H9 (cell line): ENCODE measurements around the gene MOSMO. TPM values are rescaled to one million over a fixed set of nuclear protein-coding genes. Genes with fewer than 3 reads are reported as not detected.

Experiments
- DNase-seq: peaks from one replicate; pipeline ENCODE4 v3.0.0-alpha.2; 2017
- H2AFZ ChIP-seq: one replicate; pipeline ENCODE4 v1.6.1; 2013; ENCODE audit warnings: mild to moderate bottlenecking, low read length, control low read depth, moderate library complexity
- H2AK5ac ChIP-seq: 2 replicates; pipeline ENCODE4 v1.6.1; 2013; ENCODE audit warnings: low read length, control low read depth, mixed read lengths; ENCODE audit not compliant: insufficient read length
- H2BK120ac ChIP-seq: one replicate; pipeline ENCODE4 v1.6.1; 2013; ENCODE audit warnings: low read depth, mild to moderate bottlenecking, low read length, control low read depth, inconsistent platforms; ENCODE audit not compliant: poor library complexity, severe bottlenecking
- H2BK12ac ChIP-seq: 2 replicates; pipeline ENCODE4 v1.6.1; 2013; ENCODE audit warnings: low read length, control low read depth, mixed read lengths, low read depth; ENCODE audit not compliant: insufficient read length
- H2BK15ac ChIP-seq: 2 replicates; pipeline ENCODE4 v1.6.1; 2013; ENCODE audit warnings: low read depth, low read length, control low read depth
- H2BK20ac ChIP-seq: one replicate; pipeline ENCODE4 v1.6.1; 2013; ENCODE audit warnings: low read depth, mild to moderate bottlenecking, low read length, control low read depth, inconsistent platforms; ENCODE audit not compliant: poor library complexity, severe bottlenecking
- H2BK5ac ChIP-seq: 2 replicates; pipeline ENCODE4 v1.6.1; 2013; ENCODE audit warnings: low read length, control low read depth, mixed read lengths; ENCODE audit not compliant: insufficient read length
- H3K14ac ChIP-seq: 2 replicates; pipeline ENCODE4 v1.6.1; 2013; ENCODE audit warnings: low read length, control low read depth; ENCODE audit not compliant: insufficient read depth
- H3K18ac ChIP-seq: 2 replicates; pipeline ENCODE4 v1.6.1; 2013; ENCODE audit warnings: low read depth, mild to moderate bottlenecking, mixed read lengths, low read length, control low read depth; ENCODE audit not compliant: insufficient read length
- H3K23ac ChIP-seq: 2 replicates; pipeline ENCODE4 v1.6.1; 2013; ENCODE audit warnings: low read length, control low read depth, mixed read lengths, low read depth; ENCODE audit not compliant: insufficient read length
- H3K23me2 ChIP-seq: 2 replicates; pipeline ENCODE4 v1.6.1; 2013; ENCODE audit warnings: low read depth, mild to moderate bottlenecking, mixed read lengths, low read length, control low read depth; ENCODE audit not compliant: insufficient read length, poor library complexity, severe bottlenecking
- H3K27ac ChIP-seq: 2 replicates; pipeline ENCODE4 v1.5.1; 2013; ENCODE audit warnings: low read length, control low read depth, mixed read lengths, low read depth; ENCODE audit not compliant: insufficient read length
- H3K27me3 ChIP-seq: 2 replicates; pipeline ENCODE4 v1.6.1; 2013; ENCODE audit warnings: low read length, control low read depth, inconsistent platforms; ENCODE audit not compliant: insufficient read depth
- H3K4ac ChIP-seq: 2 replicates; pipeline ENCODE4 v1.6.1; 2013; ENCODE audit warnings: low read depth, mild to moderate bottlenecking, control low read depth, inconsistent platforms, low read length, moderate library complexity
- H3K4me1 ChIP-seq: 2 replicates; pipeline ENCODE4 v1.6.1; 2013; ENCODE audit warnings: low read length, control low read depth, inconsistent platforms; ENCODE audit not compliant: insufficient read depth
- H3K4me2 ChIP-seq: 2 replicates; pipeline ENCODE4 v1.6.1; 2013; ENCODE audit warnings: low read length, control low read depth, mixed read lengths; ENCODE audit not compliant: insufficient read length, insufficient read depth
- H3K56ac ChIP-seq: 2 replicates; pipeline ENCODE4 v1.6.1; 2013; ENCODE audit warnings: low read depth, mild to moderate bottlenecking, mixed read lengths, low read length, control low read depth; ENCODE audit not compliant: insufficient read length
- H3K79me1 ChIP-seq: 2 replicates; pipeline ENCODE4 v1.6.1; 2013; ENCODE audit warnings: low read depth, mild to moderate bottlenecking, moderate library complexity, low read length, control low read depth, inconsistent platforms; ENCODE audit not compliant: insufficient read depth, poor library complexity, severe bottlenecking
- H3K79me2 ChIP-seq: 2 replicates; pipeline ENCODE4 v1.6.1; 2013; ENCODE audit warnings: low read length, control low read depth, inconsistent platforms; ENCODE audit not compliant: insufficient read depth
- H3K9ac ChIP-seq: 2 replicates; pipeline ENCODE4 v1.6.1; 2013; ENCODE audit warnings: low read length, control low read depth, mixed read lengths; ENCODE audit not compliant: insufficient read length; ENCODE audit errors: extremely low read depth
- H3K9me3 ChIP-seq: one replicate; pipeline ENCODE4 v1.6.1; 2013; ENCODE audit warnings: low read depth, low read length, inconsistent platforms; ENCODE audit not compliant: control insufficient read depth
- H3T11ph ChIP-seq: one replicate; pipeline ENCODE4 v1.6.1; 2013; ENCODE audit warnings: mild to moderate bottlenecking, low read length, control low read depth, inconsistent platforms
- H4K20me1 ChIP-seq: one replicate; pipeline ENCODE4 v1.6.1; 2013; ENCODE audit not compliant: control insufficient read depth, insufficient read length, insufficient read depth
- H4K5ac ChIP-seq: 2 replicates; pipeline ENCODE4 v1.6.1; 2013; ENCODE audit warnings: low read depth, mild to moderate bottlenecking, mixed read lengths, low read length, control low read depth; ENCODE audit not compliant: insufficient read length
- H4K8ac ChIP-seq: replicated peaks from 2 replicates; pipeline ENCODE4 v1.6.1; 2013; ENCODE audit warnings: low read length, control low read depth, mixed read lengths, low read depth; ENCODE audit not compliant: insufficient read length
- H4K91ac ChIP-seq: 2 replicates; pipeline ENCODE4 v1.6.1; 2013; ENCODE audit warnings: low read depth, mild to moderate bottlenecking, moderate library complexity, mixed read lengths, low read length, control low read depth; ENCODE audit not compliant: insufficient read length
- H3K27ac Mint-ChIP-seq, 3 experiments: 2 replicates in 2 of 3; 3 replicates in 1 of 3; pipeline ENCODE4 v1.8.0; 2020 to 2021; ENCODE audit warnings: mixed read lengths in 3 of 3, mild to moderate bottlenecking in 1 of 3, moderate library complexity in 1 of 3
- H3K27me3 Mint-ChIP-seq: 2 replicates; pipeline ENCODE4 v1.8.0; 2021; ENCODE audit warnings: low read depth, mild to moderate bottlenecking, moderate library complexity, mixed read lengths
- H3K36me3 Mint-ChIP-seq, 3 experiments: 2 replicates in 2 of 3; 3 replicates in 1 of 3; pipeline ENCODE4 v1.8.0; 2020 to 2021; ENCODE audit warnings: low read depth in 3 of 3, mixed read lengths in 3 of 3; ENCODE audit not compliant: insufficient read depth in 1 of 3
- H3K4me1 Mint-ChIP-seq, 2 experiments: 2 replicates each; pipeline ENCODE4 v1.8.0; 2020; ENCODE audit warnings: mixed read lengths in 2 of 2
- H3K4me3 Mint-ChIP-seq, 2 experiments: 2 replicates in 1 of 2; 3 replicates in 1 of 2; pipeline ENCODE4 v1.8.0; 2020 to 2021; ENCODE audit warnings: mild to moderate bottlenecking in 2 of 2, mixed read lengths in 2 of 2, moderate library complexity in 1 of 2
- H3K9me3 Mint-ChIP-seq, 2 experiments: 2 replicates in 1 of 2; 3 replicates in 1 of 2; pipeline ENCODE4 v1.8.0; 2020; ENCODE audit warnings: mild to moderate bottlenecking in 2 of 2, mixed read lengths in 2 of 2, moderate library complexity in 1 of 2
- WGBS: extraction: QIAGEN DNeasy Blood & Tissue Kit; methylation state at CpG from one replicate; pipeline ENCODE4 v1.1.7; 2013; ENCODE audit warnings: missing lambda C conversion rate, low lambda C conversion rate, mixed read lengths; ENCODE audit not compliant: insufficient read length; ENCODE audit errors: extremely low coverage; 5-methylcytosine and 5-hydroxymethylcytosine counted together
- total RNA-seq: library from RNA; stranded (reverse); gene quantifications from 2 replicates; pipeline ENCODE4 v1.2.1, GENCODE V29; 2021
- TF ChIP-seq, protein P1 (sequence below): fragments of 200-600 bp; sonication (generic); conservative IDR thresholded peaks from 3 replicates; pipeline ENCODE4 v1.8.0; 2021; ENCODE audit warnings: antibody characterized with exemption, mild to moderate bottlenecking

Gene MOSMO
- total RNA-seq, 1 experiment from 2014 or later = 13.5 TPM

DNA sequence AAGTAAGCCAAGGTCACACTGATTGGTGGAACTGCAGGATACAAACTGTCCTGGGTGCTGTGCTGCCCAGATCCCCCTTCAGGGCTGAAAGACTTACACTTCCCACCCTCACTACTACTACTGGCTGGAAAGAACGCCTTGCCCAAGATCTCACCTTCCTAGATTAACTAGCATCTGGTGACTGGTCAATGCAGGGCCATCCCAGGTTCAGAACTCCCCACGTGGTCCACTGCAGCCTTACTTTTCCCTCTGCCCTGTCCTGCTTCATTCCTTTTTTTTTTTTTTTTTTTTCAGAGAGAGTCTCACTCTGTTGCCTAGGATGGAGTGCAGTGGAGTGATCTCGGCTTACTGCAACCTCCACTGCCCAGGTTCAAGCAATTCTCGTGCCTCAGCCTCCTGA lies 4.7 kb upstream of the MOSMO start:
- Histone ChIP-seq H2BK15ac (no peak overlapping the region), H3K9me3 (no peaks in the 10 kb centered on the region), H3K27ac (no peak overlapping the region), H3K4me1 (peaks cover 3% of the 10 kb centered on the region; the same call in 1 of the 2 replicates), H4K5ac (no peak overlapping the region), H3K56ac (no peak overlapping the region), H2BK120ac (no peak overlapping the region), H3K27me3 (no peaks in the 10 kb centered on the region; the same call in 1 of the 2 replicates), H2AFZ (no peak overlapping the region), H4K20me1 (no peaks in the 10 kb centered on the region), H3K79me1 (no peaks in the 10 kb centered on the region), H3K23ac (no peak overlapping the region), H3T11ph (no peak overlapping the region), H4K91ac (no peak overlapping the region), H2BK5ac (no peak overlapping the region), H2BK12ac (no peak overlapping the region), H3K79me2 (no peaks in the 10 kb centered on the region), H3K14ac (no peak overlapping the region), H3K4ac (no peak overlapping the region), H2AK5ac (no peak overlapping the region), H2BK20ac (no peak overlapping the region), H3K9ac (no peak overlapping the region), H4K8ac (no peak overlapping the region), H3K18ac (no peak overlapping the region), H3K23me2 (peaks cover 12% of the 10 kb centered on the region), H3K4me2 (no peak overlapping the region)
- Mint-ChIP-seq H3K27me3 (peaks cover 21% of the 10 kb centered on the region), H3K4me1 (peaks cover 10 to 12% of the 10 kb centered on the region in 2 experiments), H3K36me3 (no peaks in the 10 kb centered on the region), H3K27ac (no peak overlapping the region), H3K4me3 (no peak overlapping the region), H3K9me3 (no peaks in the 10 kb centered on the region; a peak in 1 of 5 replicates)
- TF ChIP-seq, protein P1, sequence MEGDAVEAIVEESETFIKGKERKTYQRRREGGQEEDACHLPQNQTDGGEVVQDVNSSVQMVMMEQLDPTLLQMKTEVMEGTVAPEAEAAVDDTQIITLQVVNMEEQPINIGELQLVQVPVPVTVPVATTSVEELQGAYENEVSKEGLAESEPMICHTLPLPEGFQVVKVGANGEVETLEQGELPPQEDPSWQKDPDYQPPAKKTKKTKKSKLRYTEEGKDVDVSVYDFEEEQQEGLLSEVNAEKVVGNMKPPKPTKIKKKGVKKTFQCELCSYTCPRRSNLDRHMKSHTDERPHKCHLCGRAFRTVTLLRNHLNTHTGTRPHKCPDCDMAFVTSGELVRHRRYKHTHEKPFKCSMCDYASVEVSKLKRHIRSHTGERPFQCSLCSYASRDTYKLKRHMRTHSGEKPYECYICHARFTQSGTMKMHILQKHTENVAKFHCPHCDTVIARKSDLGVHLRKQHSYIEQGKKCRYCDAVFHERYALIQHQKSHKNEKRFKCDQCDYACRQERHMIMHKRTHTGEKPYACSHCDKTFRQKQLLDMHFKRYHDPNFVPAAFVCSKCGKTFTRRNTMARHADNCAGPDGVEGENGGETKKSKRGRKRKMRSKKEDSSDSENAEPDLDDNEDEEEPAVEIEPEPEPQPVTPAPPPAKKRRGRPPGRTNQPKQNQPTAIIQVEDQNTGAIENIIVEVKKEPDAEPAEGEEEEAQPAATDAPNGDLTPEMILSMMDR = no peak
- no peak for DNase-seq
- WGBS = no CpG with 5 or more reads among the region's 4 CpGs
